DMS 273 (cell line): ENCODE measurements around the gene ULBP2.
A peak's percentile ranks its signal among the peaks of the same experiment; 100 is the strongest.
"Not testable (repeated sequence)": the region's sequence is repeated elsewhere in the genome, so short reads cannot be mapped to it uniquely, and the experiment has no call there.

Source experiments
- DNase-seq: peaks from one replicate; lab custom pipeline; 2025; ENCODE audit not compliant: unreplicated experiment; lab: John Stamatoyannopoulos, UW

ULBP2 gene

DNA sequence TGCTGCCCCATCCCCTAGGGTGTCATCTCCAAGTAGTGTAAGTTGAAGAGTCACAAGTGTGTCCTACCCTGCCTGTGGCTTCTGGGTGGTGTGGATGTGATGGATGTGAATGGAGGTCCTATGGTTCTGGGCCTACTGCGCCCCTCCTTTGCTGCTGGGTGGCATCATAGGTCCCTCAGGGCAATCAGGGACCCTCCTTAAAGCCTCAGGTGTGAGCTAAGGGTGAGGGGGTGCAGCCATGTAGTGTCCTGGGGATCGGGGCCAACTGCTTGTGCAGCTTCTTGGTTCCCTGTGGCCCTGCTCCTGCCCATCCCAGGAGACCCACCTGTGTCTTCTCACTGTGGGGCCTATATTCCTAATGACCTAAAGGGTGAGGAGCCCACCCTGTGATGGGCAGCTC, 24.5 kb downstream of the ULBP2 start:
- not testable (repeated sequence) for DNase-seq

- no peak for DNase-seq
These were observed 25.8 kb downstream of the ULBP2 start for GRCh38 chr6:149967591-149967990.

DNA sequence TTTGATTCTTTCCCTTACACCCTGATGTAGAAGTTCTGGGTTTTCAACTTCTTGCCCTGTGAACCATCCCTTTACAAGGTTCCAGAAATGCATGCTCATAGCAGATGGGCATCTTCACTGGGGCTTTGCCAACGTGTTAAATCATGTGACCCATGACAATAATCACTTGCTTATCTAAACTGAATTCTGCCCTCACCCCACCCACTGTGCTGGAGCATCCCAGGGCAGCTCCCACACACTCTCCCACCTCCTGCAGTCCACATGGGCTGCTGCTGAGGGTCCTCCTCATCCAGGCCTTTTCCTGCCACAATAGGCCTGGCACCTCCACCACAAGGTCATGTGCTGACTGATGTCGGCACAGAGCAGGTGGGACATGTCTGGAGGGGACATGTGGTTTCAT, 26.2 kb downstream of the ULBP2 start:
- not testable (repeated sequence) for DNase-seq

DNA sequence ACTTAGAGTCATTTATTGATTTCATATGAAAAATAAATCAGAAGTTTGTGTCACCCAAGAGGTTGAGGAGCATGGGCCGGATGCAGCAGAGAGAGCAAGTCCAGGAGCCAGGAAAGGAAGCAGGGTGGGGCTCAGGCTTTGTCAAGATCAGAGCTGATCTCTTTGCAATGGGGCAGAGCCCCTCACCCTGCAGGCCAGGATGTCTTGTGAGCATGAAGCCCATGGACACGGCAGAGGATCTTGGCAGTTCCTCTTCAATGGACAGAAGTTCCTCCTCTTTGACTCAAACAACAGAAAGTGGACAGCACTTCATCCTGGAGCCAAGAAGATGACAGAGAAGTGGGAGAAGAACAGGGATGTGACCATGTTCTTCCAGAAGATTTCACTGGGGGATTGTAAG, 27.1 kb downstream of the ULBP2 start:
- DNase-seq, result not testable (repeated sequence)

DNA sequence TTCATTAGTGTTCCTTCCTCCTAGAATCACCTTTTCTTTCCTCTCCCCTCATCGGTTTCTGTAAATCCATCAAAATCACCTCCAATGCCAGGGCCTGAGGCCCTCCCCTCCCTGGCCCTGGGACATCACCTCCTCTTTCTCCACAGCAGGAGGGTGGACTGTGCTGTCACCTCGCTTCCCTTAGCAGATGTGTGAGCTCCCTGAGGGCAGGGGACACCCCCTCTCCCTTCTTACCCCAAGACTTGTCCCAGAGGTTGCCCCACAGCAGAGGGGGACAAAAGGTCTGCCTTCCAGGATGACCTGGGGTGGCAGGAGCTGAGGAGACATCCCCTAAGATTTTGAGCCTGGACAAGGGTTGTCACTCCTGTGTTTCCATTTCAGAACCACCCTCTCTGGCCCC, 27.8 kb downstream of the ULBP2 start:
- no peak for DNase-seq

DNA sequence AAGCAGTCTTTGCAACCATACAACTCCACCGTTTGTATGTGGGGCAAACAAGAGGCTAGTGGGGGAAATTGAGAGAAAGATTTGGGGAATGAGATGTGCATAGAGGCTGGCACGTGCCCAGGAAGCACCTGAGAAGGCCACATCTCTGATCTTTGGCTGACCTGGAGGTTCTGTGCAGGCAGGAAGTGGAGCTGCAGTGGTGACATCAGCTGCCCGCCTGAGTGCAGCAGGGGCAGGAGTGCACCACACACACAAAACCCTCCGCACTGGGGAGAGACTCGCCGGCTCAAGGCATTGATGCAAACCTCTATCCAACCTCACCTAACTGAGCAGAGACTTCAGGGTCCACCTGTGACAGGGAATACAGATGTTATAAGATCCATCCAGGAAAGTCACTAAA, 32.6 kb downstream of the ULBP2 start:
- DNase-seq, result not testable (repeated sequence)

DNA sequence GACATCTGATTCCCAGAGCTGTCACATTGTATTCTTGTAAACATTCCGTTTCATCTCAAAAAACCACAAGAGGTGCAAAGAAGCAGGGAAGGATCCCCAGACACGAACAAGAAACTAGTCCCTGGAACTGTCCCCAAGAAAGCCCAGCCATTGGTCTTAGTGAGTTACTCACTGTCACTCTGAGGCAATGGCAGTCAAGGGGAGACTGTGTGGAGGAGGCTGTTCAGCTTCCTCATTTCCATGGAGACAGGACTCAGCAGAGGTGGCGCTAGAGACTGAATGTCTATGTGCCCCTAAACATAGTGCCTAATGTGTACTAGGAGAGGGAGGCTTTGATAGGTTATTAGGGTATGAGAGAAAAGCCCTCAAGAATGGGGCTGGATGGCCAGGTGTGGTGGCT, 33.0 kb downstream of the ULBP2 start:
- DNase-seq, result no peak

DNA sequence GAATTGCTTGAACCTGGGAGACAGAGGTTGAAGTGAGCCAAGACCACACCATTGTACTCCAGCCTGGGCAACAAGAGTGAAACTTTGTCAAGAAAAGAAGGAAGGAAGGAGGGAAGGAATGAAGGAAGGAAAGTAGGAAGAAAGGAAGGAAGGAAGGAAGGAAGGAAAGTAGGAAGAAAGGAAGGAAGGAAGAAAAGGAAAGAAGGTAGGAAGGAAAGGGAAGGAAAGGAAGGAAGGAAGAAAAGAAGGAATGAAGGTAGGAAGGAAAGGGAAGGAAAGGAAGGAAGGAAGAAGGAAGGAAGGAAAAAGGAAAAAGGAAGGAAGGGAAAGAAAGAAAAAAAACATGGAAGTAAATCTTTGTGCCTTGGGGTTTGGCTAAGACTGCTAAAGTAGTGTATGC, 33.6 kb downstream of the ULBP2 start:
- DNase-seq, result no peak

DNA sequence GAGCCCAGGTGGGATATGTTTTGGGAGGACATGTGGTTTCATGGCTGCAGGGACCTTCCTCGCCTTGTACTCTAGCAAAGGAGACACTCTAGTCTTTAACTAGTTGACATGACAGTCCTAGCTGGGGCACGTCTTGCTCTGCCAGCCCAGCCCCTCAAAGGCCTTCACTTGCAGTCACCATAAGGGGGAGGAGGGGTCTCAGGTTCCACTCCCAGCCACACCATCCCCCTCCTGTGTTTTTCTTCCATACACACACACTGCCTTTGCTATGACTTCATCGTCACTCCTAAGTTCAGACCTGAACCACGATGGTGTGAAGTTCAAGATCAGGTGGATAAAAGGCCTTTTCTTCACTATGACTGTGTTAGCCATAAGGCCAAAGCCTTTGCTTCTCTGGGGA, 35.4 kb downstream of the ULBP2 start:
- no peak for DNase-seq

DNA sequence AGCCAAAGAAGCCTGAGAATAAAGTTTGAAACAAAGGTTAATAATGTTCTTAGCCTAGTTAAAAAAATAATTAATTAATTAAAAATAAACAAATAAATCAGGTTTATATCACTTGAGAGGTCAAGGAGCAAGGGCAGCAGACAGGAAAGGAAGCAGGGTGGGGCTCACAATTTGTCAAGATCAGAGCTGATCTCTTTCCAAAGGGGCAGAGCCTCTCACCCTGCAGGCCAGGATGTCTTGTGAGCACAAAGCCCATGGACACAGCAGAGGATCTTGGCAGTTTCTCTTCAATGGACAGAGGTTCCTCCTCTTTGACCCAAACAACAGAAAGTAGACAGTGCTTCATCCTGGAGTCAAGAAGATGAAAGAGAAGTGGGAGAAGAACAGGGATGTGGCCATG, 36.8 kb downstream of the ULBP2 start:
- DNase-seq, result no peak

- no peak for DNase-seq
These were observed 37.5 kb downstream of the ULBP2 start for GRCh38 chr6:149979293-149979692.

- no peak for DNase-seq
These were observed 41.3 kb downstream of the ULBP2 start for GRCh38 chr6:149983145-149983544.

- DNase-seq, result no peak
These were observed 43.0 kb downstream of the ULBP2 start for GRCh38 chr6:149984773-149985172.

DNA sequence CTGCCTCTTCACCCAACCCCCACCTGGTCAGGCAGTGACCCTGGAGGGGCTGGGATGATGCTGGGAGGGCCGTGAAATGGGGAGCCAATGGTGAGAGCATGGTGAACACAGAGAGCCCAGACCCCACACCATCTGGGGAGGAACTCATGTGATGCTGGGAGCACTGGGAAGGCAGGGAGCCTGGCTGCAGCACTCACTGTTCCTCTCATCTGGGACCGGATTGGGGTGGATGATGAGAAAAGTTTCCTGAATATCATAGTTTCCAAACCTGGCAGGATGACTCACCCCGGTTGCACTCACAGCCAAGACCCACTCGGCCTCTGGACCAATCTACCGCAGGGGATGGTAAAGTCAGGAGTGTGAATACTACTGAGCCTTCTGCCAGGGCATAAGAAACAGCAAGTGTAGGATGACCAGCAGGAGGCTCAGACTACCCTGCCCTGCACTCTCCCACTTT, 43.7 kb downstream of the ULBP2 start:
- DNase-seq, result no peak

GRCh38 chr6:149987602-149988107, 45.8 kb downstream of the ULBP2 start:
- DNase-seq, result no peak

DNA sequence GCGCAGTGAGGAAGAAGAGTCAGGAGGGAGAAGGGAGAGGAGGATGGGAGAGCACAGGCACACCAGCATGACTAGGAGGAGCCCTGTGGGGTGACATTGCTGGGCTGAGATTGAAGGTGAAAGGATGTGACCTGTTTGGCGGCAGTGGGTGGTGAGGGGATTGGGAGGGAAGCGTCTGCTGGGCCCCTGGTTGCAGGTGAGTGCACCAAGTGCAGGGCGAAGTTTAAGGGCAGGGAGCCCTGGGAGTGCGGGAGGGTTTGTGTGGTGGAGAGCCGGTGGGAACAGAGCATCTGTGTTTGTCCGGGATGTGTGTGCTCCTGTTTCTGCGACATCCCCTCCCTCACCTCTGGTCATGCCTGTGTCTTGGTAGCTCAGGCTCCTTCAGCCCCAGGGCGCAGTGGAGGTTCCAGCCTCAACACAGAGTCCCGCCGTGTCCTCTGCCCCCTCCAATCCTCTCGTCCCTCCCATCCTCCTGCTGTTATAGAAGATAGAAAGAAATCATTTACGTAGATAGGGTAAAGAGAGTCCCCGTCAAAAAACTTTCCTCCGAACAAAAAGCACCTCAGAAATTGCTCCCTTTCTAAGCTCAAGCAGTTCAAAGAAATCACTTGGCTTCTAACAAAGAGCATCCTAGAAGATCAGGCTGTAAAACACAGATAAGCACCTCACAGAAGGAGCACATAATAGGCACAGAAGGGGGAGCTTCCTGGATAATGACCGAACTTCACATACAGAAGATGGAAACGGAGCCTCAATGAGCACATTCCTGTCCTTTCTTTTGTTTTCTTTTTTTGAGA, 46.9 kb downstream of the ULBP2 start:
- no peak for DNase-seq

DNA sequence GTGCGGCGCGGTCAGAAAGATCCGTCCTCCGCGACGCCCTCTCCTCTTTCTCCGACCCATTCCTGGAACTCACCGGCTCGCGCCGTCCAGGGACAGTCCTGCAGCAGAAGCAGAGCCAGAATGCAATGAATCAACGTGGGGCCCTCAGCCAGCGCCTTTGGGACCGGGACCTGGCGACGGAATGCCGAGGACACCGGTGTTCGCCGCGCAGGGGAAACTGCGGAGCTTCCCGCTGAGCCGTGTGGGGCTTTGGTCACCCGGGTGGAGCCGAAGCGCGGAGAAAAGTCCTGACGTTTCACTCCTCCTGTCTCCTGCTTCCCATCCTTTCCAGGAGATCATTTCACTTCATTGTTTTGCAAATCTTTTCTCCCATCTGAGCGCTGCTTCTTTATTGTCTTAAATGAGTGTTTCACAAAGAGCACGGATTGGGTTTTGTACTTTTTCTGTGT, 48.4 kb downstream of the ULBP2 start:
- DNase-seq, result no peak

GRCh38 chr6:149990661-149991471, 49.1 kb downstream of the ULBP2 start:
- peak; percentile 50 for DNase-seq

DNA sequence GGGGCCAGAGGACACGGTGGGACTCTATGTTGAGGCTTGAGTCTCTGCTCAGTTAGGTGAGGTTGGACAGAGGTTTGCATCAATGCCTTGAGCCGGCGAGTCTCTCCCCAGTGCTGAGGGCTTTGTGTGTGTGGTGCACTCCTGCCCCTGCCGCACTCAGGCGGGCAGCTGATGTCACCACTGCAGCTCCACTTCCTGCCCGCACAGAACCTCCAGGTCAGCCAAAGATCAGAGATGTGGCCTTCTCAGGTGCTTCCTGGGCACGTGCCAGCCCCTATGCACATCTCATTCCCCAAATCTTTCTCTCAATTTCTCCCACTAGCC, 49.6 kb downstream of the ULBP2 start:
- DNase-seq, result not testable (repeated sequence)

DNA sequence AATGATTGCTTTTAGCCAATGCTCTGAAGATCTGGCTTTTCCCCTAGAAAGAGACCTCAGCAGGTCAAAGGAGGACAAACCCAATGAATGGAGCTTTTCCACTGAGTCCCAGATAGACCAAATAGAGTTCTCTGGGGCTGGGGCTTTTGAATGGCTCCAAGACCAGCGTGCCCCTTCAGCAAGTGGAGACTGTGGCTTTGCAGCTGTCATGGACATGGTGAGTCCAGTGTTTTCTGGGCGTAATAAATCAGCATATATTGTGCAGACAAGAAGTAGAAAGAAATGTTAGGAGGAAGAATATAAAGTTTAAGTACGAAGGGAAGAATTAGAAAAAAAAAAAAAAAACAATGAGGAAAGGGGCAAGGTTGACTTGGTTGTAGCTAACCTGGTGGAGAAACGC, 50.0 kb downstream of the ULBP2 start:
- DNase-seq, result no peak

- no peak for DNase-seq
These were observed 53.5 kb downstream of the ULBP2 start for GRCh38 chr6:149995235-149995750.

DNA sequence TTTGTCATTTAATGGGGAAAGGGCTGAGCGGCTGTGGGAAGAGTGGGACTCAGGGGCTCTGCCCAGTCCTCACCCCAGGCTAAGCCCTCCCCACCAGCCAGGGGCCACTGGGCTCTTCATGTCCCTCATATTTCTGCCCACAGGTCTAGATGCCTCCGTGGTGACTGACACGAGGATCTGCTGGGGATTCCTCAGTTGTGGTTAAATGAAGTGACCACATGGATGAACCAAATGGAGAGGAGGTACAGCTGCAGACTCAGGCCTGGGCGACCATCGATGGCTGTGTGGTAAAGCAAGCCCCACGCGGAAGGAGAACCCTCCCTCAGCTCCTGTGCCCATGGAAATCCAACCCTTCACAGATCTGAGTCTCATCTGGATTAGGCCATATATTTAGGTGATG, 54.2 kb downstream of the ULBP2 start:
- no peak for DNase-seq
